OCI-LY3 (cell line): ENCODE data around the gene PDLIM1.

Experiments
- H2AFZ ChIP-seq: fragments of 200-600, 300-600 bp; shearing (Covaris generic); 2 replicates; pipeline ENCODE4 v1.6.0; 2014; ENCODE audit warnings: antibody characterized with exemption, low read depth, low read length
- H3K27ac ChIP-seq: fragments of 200-600, 300-600 bp; sonication (generic); 2 replicates; pipeline ENCODE4 v1.5.1; 2014; ENCODE audit warnings: mild to moderate bottlenecking, low read length, moderate library complexity, mixed read lengths
- H3K27me3 ChIP-seq: fragments of 200-600, 300-600 bp; sonication (generic); 2 replicates; pipeline ENCODE4 v1.6.1; 2014; ENCODE audit warnings: low read depth, low read length, mixed read lengths
- H3K36me3 ChIP-seq: fragments of 200-600, 300-600 bp; sonication (generic); replicated peaks from 2 replicates; pipeline ENCODE3; 2014; ENCODE audit warnings: low read depth, low read length, mixed read lengths
- H3K4me1 ChIP-seq: fragments of 300-600, 200-600 bp; sonication (generic); 2 replicates; pipeline ENCODE4 v1.6.1; 2014; ENCODE audit warnings: low read length, mixed read lengths
- H3K4me2 ChIP-seq: fragments of 200-600, 300-600 bp; sonication (generic); 2 replicates; pipeline ENCODE4 v1.6.1; 2014; ENCODE audit warnings: low read length, mixed read lengths
- H3K4me3 ChIP-seq: fragments of 300-600, 200-600 bp; sonication (generic); 2 replicates; pipeline ENCODE4 v1.5.1; 2014; ENCODE audit warnings: antibody characterized with exemption, mild to moderate bottlenecking, low read length, moderate library complexity
- H3K79me2 ChIP-seq: fragments of 300-600, 200-600 bp; shearing (Covaris generic); 2 replicates; pipeline ENCODE4 v1.6.1; 2014; ENCODE audit warnings: mild to moderate bottlenecking, low read length, mixed read lengths
- H3K9ac ChIP-seq: fragments of 300-600, 200-600 bp; shearing (Covaris generic); 2 replicates; pipeline ENCODE4 v1.6.0; 2014; ENCODE audit warnings: mild to moderate bottlenecking, low read length, moderate library complexity
- H3K9me3 ChIP-seq: fragments of 200-600, 300-600 bp; shearing (Covaris generic); 2 replicates; pipeline ENCODE4 v1.6.1; 2014; ENCODE audit warnings: low read length, mixed read lengths; ENCODE audit not compliant: insufficient read depth
- H4K20me1 ChIP-seq: fragments of 200-600, 300-600 bp; sonication (generic); 2 replicates; pipeline ENCODE4 v1.6.1; 2016; ENCODE audit warnings: low read length, mixed read lengths; ENCODE audit not compliant: insufficient read depth
- EZH2phosphoT487 ChIP-seq: fragments of 200-600 bp; shearing (Covaris generic); IDR thresholded peaks from 2 replicates; pipeline ENCODE4 v1.6.1; 2018; ENCODE audit warnings: antibody characterized with exemption, mixed run types, low read depth
- TF ChIP-seq, protein P1 (sequence below): fragments of 200-600, 300-600 bp; sonication (generic); IDR thresholded peaks from 2 replicates; pipeline ENCODE4 v1.5.1; 2014; ENCODE audit warnings: antibody characterized with exemption, low read length, low read depth

Gene PDLIM1, protein sequence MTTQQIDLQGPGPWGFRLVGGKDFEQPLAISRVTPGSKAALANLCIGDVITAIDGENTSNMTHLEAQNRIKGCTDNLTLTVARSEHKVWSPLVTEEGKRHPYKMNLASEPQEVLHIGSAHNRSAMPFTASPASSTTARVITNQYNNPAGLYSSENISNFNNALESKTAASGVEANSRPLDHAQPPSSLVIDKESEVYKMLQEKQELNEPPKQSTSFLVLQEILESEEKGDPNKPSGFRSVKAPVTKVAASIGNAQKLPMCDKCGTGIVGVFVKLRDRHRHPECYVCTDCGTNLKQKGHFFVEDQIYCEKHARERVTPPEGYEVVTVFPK

DNA sequence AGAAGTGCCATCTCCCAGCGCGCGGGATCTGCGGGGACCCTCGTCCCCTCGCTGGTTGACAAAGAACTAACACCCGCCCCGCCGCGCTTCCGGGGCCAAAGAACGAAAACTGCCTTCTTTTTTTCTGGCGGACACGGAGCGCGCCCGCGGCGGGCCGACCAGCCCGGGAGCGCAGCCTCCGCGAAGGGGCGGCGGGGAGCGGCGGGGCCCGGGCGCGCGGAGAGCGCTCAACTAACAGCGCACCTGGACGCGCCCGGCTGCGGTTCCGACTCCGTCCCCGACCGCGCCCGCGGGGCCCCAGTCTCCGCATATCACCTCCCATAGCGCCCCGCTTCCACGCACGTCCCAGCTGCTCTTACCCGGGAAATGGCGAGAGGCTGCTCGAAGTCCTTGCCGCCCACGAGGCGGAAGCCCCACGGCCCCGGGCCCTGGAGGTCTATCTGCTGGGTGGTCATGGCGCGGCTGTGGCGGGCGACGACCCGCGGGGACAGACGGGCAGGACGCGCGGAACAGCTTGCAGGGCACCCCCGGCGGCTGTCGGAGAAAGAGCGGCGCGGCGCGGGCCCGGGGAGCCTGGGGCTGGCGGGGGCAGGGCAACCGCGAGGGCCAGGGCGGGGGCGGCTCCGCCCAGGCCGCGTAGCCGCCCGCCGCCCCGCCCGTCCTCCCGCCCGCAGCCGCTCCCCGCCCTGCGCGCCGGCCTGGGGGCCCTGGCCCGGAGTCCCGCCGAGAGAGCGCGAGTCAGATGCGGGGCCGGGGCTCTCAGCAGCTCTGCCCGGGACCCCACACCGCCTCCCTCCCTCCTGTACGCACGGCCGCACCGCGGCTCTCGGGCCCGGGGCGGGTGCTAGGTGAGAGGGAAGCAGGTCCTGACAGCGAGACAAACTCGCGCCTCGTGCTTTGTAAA lies at the start of gene PDLIM1:
TSS of gene PDLIM1 (minus strand) at position 543 of the 904 bp plus-strand sequence. CDS start at position 455, 88 bp downstream.
- no peak for TF ChIP-seq EZH2phosphoT487
- TF ChIP-seq, protein P1, sequence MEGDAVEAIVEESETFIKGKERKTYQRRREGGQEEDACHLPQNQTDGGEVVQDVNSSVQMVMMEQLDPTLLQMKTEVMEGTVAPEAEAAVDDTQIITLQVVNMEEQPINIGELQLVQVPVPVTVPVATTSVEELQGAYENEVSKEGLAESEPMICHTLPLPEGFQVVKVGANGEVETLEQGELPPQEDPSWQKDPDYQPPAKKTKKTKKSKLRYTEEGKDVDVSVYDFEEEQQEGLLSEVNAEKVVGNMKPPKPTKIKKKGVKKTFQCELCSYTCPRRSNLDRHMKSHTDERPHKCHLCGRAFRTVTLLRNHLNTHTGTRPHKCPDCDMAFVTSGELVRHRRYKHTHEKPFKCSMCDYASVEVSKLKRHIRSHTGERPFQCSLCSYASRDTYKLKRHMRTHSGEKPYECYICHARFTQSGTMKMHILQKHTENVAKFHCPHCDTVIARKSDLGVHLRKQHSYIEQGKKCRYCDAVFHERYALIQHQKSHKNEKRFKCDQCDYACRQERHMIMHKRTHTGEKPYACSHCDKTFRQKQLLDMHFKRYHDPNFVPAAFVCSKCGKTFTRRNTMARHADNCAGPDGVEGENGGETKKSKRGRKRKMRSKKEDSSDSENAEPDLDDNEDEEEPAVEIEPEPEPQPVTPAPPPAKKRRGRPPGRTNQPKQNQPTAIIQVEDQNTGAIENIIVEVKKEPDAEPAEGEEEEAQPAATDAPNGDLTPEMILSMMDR: no peak
- peak within 1 kb of the TSS; percentile 61 for H3K9ac ChIP-seq
- no peaks in the 10 kb centered on the region for H3K79me2 ChIP-seq
- peak within 1 kb of the TSS; percentile 81 for H3K4me3 ChIP-seq
- H3K4me2 ChIP-seq: peak within 1 kb of the TSS; percentile 78
- peak within 1 kb of the TSS; percentile 77 for H2AFZ ChIP-seq
- no peaks in the 10 kb centered on the region for H3K36me3 ChIP-seq
- peaks cover 22% of the 10 kb centered on the region for H3K27me3 ChIP-seq
- no peak within 1 kb of the TSS for H3K27ac ChIP-seq
- no peaks in the 10 kb centered on the region for H3K9me3 ChIP-seq
- no peaks in the 10 kb centered on the region for H4K20me1 ChIP-seq
- peaks cover 50% of the 10 kb centered on the region for H3K4me1 ChIP-seq

DNA sequence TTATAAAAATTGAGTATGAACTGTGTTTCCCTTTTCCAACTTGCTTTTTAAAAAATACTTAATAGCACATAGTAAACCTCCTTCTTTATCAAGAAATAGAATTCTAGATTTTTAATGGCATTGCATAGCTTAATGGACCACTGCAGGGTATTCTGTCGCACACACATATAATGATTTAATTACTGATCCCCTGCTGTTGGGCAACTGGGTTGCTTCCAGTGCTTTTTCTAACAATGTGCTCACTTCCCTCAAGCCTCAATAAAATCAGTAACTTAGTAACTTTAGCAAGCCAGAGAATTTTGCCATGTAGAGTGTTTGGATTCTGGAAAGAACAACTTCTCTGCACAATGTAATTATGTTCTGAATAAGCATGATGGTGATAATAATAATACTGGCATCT lies 49.1 kb upstream of the PDLIM1 start:
- Histone ChIP-seq H3K27ac (no peak overlapping the region), H3K4me3 (no peak overlapping the region), H3K27me3 (no peaks in the 10 kb centered on the region), H2AFZ (no peak overlapping the region), H3K4me2 (no peak overlapping the region), H3K79me2 (no peaks in the 10 kb centered on the region), H3K36me3 (no peaks in the 10 kb centered on the region), H3K9ac (no peak overlapping the region), H3K9me3 (no peaks in the 10 kb centered on the region), H3K4me1 (no peaks in the 10 kb centered on the region), H4K20me1 (no peaks in the 10 kb centered on the region)
- TF ChIP-seq EZH2phosphoT487: no peak

DNA sequence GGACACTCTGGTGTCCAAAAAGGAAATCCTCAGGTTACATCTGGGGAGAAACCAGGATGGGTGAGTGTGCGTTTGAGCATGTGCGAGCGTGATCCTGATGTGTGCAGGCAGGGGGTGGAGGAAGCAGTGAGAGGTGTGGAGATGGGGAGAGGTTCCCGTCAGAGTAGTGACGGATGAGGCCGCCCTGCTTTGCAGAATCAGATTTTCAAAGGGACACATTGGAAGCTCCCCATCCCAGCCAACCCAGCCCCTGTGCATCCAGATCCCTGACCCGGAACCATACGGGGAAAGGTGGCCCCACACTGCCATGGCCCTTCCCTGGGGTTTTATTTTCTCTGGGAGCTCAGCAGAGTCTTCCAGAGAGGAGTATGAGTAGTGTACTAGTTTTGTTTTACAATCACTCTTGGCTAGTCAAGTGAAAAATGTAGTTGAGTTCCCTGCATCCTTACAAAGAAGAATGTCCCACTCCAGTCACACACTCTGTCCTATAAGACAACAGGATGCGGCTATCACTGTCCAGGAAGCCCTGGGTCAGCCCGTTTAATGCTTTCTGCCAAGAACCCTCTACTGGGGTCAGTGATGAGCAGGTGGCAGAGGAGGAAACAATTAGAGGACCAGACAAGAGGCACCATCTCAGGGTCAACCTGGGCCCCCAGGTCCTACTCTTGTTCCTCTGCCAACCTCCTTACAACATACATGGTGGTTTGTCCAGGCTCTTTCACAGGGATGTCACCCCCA lies 46.8 kb upstream of the PDLIM1 start:
- Histone ChIP-seq H3K4me2 (no peak overlapping the region), H4K20me1 (no peaks in the 10 kb centered on the region), H3K9ac (no peak overlapping the region), H3K36me3 (no peaks in the 10 kb centered on the region), H3K4me1 (no peaks in the 10 kb centered on the region), H3K4me3 (no peak overlapping the region), H2AFZ (no peak overlapping the region), H3K9me3 (no peaks in the 10 kb centered on the region), H3K27me3 (no peaks in the 10 kb centered on the region), H3K27ac (no peak overlapping the region), H3K79me2 (no peaks in the 10 kb centered on the region)
- TF ChIP-seq, protein P1: no peak
- no peak for TF ChIP-seq EZH2phosphoT487

DNA sequence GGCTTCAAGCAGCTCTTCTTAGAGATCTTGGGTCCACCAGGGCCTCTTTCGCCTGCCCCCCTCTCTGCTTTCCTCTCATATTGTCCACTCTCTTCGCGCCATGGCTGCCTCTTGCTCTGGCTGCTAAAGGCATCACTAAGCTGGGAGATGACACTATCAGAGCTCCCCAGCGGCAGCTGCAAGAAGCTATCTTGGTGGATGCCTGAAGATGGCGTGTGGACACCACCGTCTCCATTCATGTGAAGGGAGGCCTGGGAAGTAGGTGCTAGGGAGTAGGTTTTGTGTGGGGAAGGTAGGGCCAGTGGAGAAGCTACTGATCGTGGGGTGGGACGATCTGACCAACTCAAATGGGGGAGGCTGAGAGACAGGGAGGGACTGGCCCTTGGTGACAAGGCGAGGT lies 45.9 kb upstream of the PDLIM1 start:
- Histone ChIP-seq H3K4me2 (no peak overlapping the region), H3K4me3 (no peak overlapping the region), H3K36me3 (no peaks in the 10 kb centered on the region), H2AFZ (no peak overlapping the region), H4K20me1 (no peaks in the 10 kb centered on the region), H3K27me3 (no peaks in the 10 kb centered on the region), H3K9ac (no peak overlapping the region), H3K9me3 (no peaks in the 10 kb centered on the region), H3K79me2 (no peaks in the 10 kb centered on the region), H3K4me1 (no peaks in the 10 kb centered on the region), H3K27ac (no peak overlapping the region)
- TF ChIP-seq, protein P1: no peak
- no peak for TF ChIP-seq EZH2phosphoT487
